H9 (cell line): ENCODE results near the gene GJE1. TPM values are rescaled to one million over a fixed set of nuclear protein-coding genes. Genes with fewer than 3 reads are reported as not detected.

Experiments
- DNase-seq: peaks from one replicate; pipeline ENCODE4 v3.0.0-alpha.2; 2017
- H2AFZ ChIP-seq: one replicate; pipeline ENCODE4 v1.6.1; 2013; ENCODE audit warnings: mild to moderate bottlenecking, low read length, control low read depth, moderate library complexity
- H2AK5ac ChIP-seq: 2 replicates; pipeline ENCODE4 v1.6.1; 2013; ENCODE audit warnings: low read length, control low read depth, mixed read lengths; ENCODE audit not compliant: insufficient read length
- H2BK120ac ChIP-seq: one replicate; pipeline ENCODE4 v1.6.1; 2013; ENCODE audit warnings: low read depth, mild to moderate bottlenecking, low read length, control low read depth, inconsistent platforms; ENCODE audit not compliant: poor library complexity, severe bottlenecking
- H2BK12ac ChIP-seq: 2 replicates; pipeline ENCODE4 v1.6.1; 2013; ENCODE audit warnings: low read length, control low read depth, mixed read lengths, low read depth; ENCODE audit not compliant: insufficient read length
- H2BK15ac ChIP-seq: 2 replicates; pipeline ENCODE4 v1.6.1; 2013; ENCODE audit warnings: low read depth, low read length, control low read depth
- H2BK20ac ChIP-seq: one replicate; pipeline ENCODE4 v1.6.1; 2013; ENCODE audit warnings: low read depth, mild to moderate bottlenecking, low read length, control low read depth, inconsistent platforms; ENCODE audit not compliant: poor library complexity, severe bottlenecking
- H2BK5ac ChIP-seq: 2 replicates; pipeline ENCODE4 v1.6.1; 2013; ENCODE audit warnings: low read length, control low read depth, mixed read lengths; ENCODE audit not compliant: insufficient read length
- H3K14ac ChIP-seq: 2 replicates; pipeline ENCODE4 v1.6.1; 2013; ENCODE audit warnings: low read length, control low read depth; ENCODE audit not compliant: insufficient read depth
- H3K18ac ChIP-seq: 2 replicates; pipeline ENCODE4 v1.6.1; 2013; ENCODE audit warnings: low read depth, mild to moderate bottlenecking, mixed read lengths, low read length, control low read depth; ENCODE audit not compliant: insufficient read length
- H3K23ac ChIP-seq: 2 replicates; pipeline ENCODE4 v1.6.1; 2013; ENCODE audit warnings: low read length, control low read depth, mixed read lengths, low read depth; ENCODE audit not compliant: insufficient read length
- H3K23me2 ChIP-seq: 2 replicates; pipeline ENCODE4 v1.6.1; 2013; ENCODE audit warnings: low read depth, mild to moderate bottlenecking, mixed read lengths, low read length, control low read depth; ENCODE audit not compliant: insufficient read length, poor library complexity, severe bottlenecking
- H3K27ac ChIP-seq: 2 replicates; pipeline ENCODE4 v1.5.1; 2013; ENCODE audit warnings: low read length, control low read depth, mixed read lengths, low read depth; ENCODE audit not compliant: insufficient read length
- H3K27me3 ChIP-seq: 2 replicates; pipeline ENCODE4 v1.6.1; 2013; ENCODE audit warnings: low read length, control low read depth, inconsistent platforms; ENCODE audit not compliant: insufficient read depth
- H3K4ac ChIP-seq: 2 replicates; pipeline ENCODE4 v1.6.1; 2013; ENCODE audit warnings: low read depth, mild to moderate bottlenecking, control low read depth, inconsistent platforms, low read length, moderate library complexity
- H3K4me1 ChIP-seq: 2 replicates; pipeline ENCODE4 v1.6.1; 2013; ENCODE audit warnings: low read length, control low read depth, inconsistent platforms; ENCODE audit not compliant: insufficient read depth
- H3K4me2 ChIP-seq: 2 replicates; pipeline ENCODE4 v1.6.1; 2013; ENCODE audit warnings: low read length, control low read depth, mixed read lengths; ENCODE audit not compliant: insufficient read length, insufficient read depth
- H3K56ac ChIP-seq: 2 replicates; pipeline ENCODE4 v1.6.1; 2013; ENCODE audit warnings: low read depth, mild to moderate bottlenecking, mixed read lengths, low read length, control low read depth; ENCODE audit not compliant: insufficient read length
- H3K79me1 ChIP-seq: 2 replicates; pipeline ENCODE4 v1.6.1; 2013; ENCODE audit warnings: low read depth, mild to moderate bottlenecking, moderate library complexity, low read length, control low read depth, inconsistent platforms; ENCODE audit not compliant: insufficient read depth, poor library complexity, severe bottlenecking
- H3K79me2 ChIP-seq: 2 replicates; pipeline ENCODE4 v1.6.1; 2013; ENCODE audit warnings: low read length, control low read depth, inconsistent platforms; ENCODE audit not compliant: insufficient read depth
- H3K9ac ChIP-seq: 2 replicates; pipeline ENCODE4 v1.6.1; 2013; ENCODE audit warnings: low read length, control low read depth, mixed read lengths; ENCODE audit not compliant: insufficient read length; ENCODE audit errors: extremely low read depth
- H3K9me3 ChIP-seq: one replicate; pipeline ENCODE4 v1.6.1; 2013; ENCODE audit warnings: low read depth, low read length, inconsistent platforms; ENCODE audit not compliant: control insufficient read depth
- H3T11ph ChIP-seq: one replicate; pipeline ENCODE4 v1.6.1; 2013; ENCODE audit warnings: mild to moderate bottlenecking, low read length, control low read depth, inconsistent platforms
- H4K20me1 ChIP-seq: one replicate; pipeline ENCODE4 v1.6.1; 2013; ENCODE audit not compliant: control insufficient read depth, insufficient read length, insufficient read depth
- H4K5ac ChIP-seq: 2 replicates; pipeline ENCODE4 v1.6.1; 2013; ENCODE audit warnings: low read depth, mild to moderate bottlenecking, mixed read lengths, low read length, control low read depth; ENCODE audit not compliant: insufficient read length
- H4K8ac ChIP-seq: replicated peaks from 2 replicates; pipeline ENCODE4 v1.6.1; 2013; ENCODE audit warnings: low read length, control low read depth, mixed read lengths, low read depth; ENCODE audit not compliant: insufficient read length
- H4K91ac ChIP-seq: 2 replicates; pipeline ENCODE4 v1.6.1; 2013; ENCODE audit warnings: low read depth, mild to moderate bottlenecking, moderate library complexity, mixed read lengths, low read length, control low read depth; ENCODE audit not compliant: insufficient read length
- H3K27ac Mint-ChIP-seq, 3 experiments: 2 replicates in 2 of 3; 3 replicates in 1 of 3; pipeline ENCODE4 v1.8.0; 2020 to 2021; ENCODE audit warnings: mixed read lengths in 3 of 3, mild to moderate bottlenecking in 1 of 3, moderate library complexity in 1 of 3
- H3K27me3 Mint-ChIP-seq: 2 replicates; pipeline ENCODE4 v1.8.0; 2021; ENCODE audit warnings: low read depth, mild to moderate bottlenecking, moderate library complexity, mixed read lengths
- H3K36me3 Mint-ChIP-seq, 3 experiments: 2 replicates in 2 of 3; 3 replicates in 1 of 3; pipeline ENCODE4 v1.8.0; 2020 to 2021; ENCODE audit warnings: low read depth in 3 of 3, mixed read lengths in 3 of 3; ENCODE audit not compliant: insufficient read depth in 1 of 3
- H3K4me1 Mint-ChIP-seq, 2 experiments: 2 replicates each; pipeline ENCODE4 v1.8.0; 2020; ENCODE audit warnings: mixed read lengths in 2 of 2
- H3K4me3 Mint-ChIP-seq, 2 experiments: 2 replicates in 1 of 2; 3 replicates in 1 of 2; pipeline ENCODE4 v1.8.0; 2020 to 2021; ENCODE audit warnings: mild to moderate bottlenecking in 2 of 2, mixed read lengths in 2 of 2, moderate library complexity in 1 of 2
- H3K9me3 Mint-ChIP-seq, 2 experiments: 2 replicates in 1 of 2; 3 replicates in 1 of 2; pipeline ENCODE4 v1.8.0; 2020; ENCODE audit warnings: mild to moderate bottlenecking in 2 of 2, mixed read lengths in 2 of 2, moderate library complexity in 1 of 2
- CTCF ChIP-seq: fragments of 200-600 bp; sonication (generic); conservative IDR thresholded peaks from 3 replicates; pipeline ENCODE4 v1.8.0; 2021; ENCODE audit warnings: antibody characterized with exemption, mild to moderate bottlenecking
- WGBS: extraction: QIAGEN DNeasy Blood & Tissue Kit; methylation state at CpG from one replicate; pipeline ENCODE4 v1.1.7; 2013; ENCODE audit warnings: missing lambda C conversion rate, low lambda C conversion rate, mixed read lengths; ENCODE audit not compliant: insufficient read length; ENCODE audit errors: extremely low coverage; 5-methylcytosine and 5-hydroxymethylcytosine counted together
- total RNA-seq: library from RNA; stranded (reverse); gene quantifications from 2 replicates; pipeline ENCODE4 v1.2.1, GENCODE V29; 2021

Gene GJE1
- total RNA-seq, 1 experiment from 2014 or later: not detected

GRCh38 chr6:142162780-142163179, 30.1 kb downstream of the GJE1 start:
- Histone ChIP-seq H2BK15ac (no peak overlapping the region), H3K79me1 (peaks cover 4% of the 10 kb centered on the region), H4K20me1 (no peaks in the 10 kb centered on the region), H4K91ac (no peak overlapping the region), H3K9ac (no peak overlapping the region), H4K5ac (no peak overlapping the region), H3K27me3 (no peaks in the 10 kb centered on the region), H2AFZ (no peak overlapping the region), H3K14ac (no peak overlapping the region), H3K23ac (no peak overlapping the region), H3K4me2 (no peak overlapping the region), H3K79me2 (peaks cover 13% of the 10 kb centered on the region), H3K27ac (no peak overlapping the region), H2BK120ac (no peak overlapping the region), H3K4me1 (no peaks in the 10 kb centered on the region), H3T11ph (no peak overlapping the region), H3K23me2 (no peaks in the 10 kb centered on the region), H2BK20ac (no peak overlapping the region), H3K18ac (no peak overlapping the region), H2BK12ac (no peak overlapping the region), H3K56ac (no peak overlapping the region), H2BK5ac (no peak overlapping the region), H2AK5ac (no peak overlapping the region), H3K4ac (no peak overlapping the region), H4K8ac (no peak overlapping the region), H3K9me3 (no peaks in the 10 kb centered on the region)
- no peaks in the 10 kb centered on the region for H3K9me3 Mint-ChIP-seq
- no peak for DNase-seq
- H3K27me3 Mint-ChIP-seq: no peaks in the 10 kb centered on the region
- H3K36me3 Mint-ChIP-seq: peaks cover 0 to 12% (median 4%) of the 10 kb centered on the region in 3 experiments; a peak in 3 of 7 replicates
- TF ChIP-seq CTCF: no peak
- WGBS: 100% methylated on average over 1 of the region's 1 CpG
- H3K4me3 Mint-ChIP-seq: no peak overlapping the region
- H3K27ac Mint-ChIP-seq: no peak overlapping the region
- H3K4me1 Mint-ChIP-seq: peaks cover 4 to 11% of the 10 kb centered on the region in 2 experiments
